GM21526 (cell line): ENCODE measurements around the gene SETD2.

Experiments used
- ATAC-seq: cut with Tn5 transposase; IDR thresholded peaks from one replicate; pipeline ENCODE4 v1.9.1; 2021; ENCODE audit warnings: moderate library complexity; ENCODE audit not compliant: unreplicated experiment, low FRiP score

SETD2 gene

DNA sequence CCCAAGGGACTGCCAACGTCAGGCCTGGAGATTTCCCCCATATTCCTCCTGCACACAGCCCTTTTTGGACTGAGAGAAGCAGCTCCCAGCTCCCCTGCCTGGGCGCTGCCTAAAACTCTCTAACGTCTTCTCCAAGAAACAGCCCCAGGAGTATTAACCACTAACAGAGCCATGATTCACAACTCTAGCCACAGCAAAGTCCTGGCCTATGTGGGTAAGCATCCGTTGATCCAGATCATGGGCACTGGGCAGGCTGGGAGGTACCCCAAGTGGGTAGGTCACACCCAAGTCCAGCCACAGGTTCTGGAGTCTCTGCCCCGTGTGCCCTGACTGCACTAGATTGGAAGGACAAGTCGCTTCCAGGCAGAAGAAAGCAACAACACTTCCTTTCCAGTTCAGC lies 152.5 kb downstream of the SETD2 start:
- no peak for ATAC-seq

DNA sequence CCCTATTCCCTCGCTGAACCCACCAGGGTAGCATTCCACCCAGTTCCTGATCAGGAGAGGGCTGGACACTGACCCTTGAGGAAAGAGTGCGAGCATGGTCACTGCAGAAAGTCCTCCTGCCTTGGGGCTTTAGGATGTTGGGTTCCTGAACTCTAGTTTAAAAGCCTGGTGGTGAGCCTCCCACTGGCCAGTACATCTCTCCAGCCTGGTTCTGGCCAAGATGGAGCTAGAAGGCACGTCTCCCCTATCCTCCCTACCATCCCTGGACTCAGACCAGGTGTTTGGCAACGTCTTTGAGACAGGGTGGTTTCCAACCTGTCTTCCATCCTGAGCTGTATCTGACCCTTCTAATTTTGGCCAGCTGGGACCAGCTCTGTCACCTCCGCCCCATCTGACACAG lies 153.0 kb downstream of the SETD2 start:
- ATAC-seq: no peak

DNA sequence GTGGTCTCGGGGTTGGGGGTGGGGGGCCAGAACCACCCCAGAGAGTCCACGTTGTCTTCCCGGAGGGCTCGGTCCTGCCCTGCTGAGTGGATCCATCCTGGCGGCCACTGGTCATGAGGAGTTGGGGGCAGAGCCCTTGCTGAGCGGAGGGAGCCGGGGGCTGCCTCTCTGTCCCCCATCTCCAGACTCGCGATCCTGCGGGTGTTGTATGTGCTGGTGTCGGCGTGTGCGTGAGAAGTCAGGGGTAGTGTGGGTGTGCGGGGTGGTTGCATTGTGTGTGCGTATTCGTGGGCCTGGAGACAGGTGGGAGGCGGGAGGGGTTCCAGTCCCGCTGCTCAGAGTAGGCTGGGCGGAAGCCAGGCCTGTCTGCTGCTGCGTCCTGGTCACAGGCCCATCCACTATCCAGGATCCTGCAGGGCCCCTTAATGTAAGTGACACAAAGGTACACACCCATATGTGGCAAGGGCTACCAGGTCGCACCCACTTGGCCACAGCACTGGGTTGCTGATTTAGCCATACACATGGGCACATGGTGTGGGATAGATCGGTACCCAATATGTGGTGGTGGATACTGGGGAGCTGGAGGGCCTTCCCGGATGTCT lies 153.7 kb downstream of the SETD2 start:
- no peak for ATAC-seq

- ATAC-seq: no peak
These were observed 154.4 kb downstream of the SETD2 start for GRCh38 chr3:47009225-47010110.

- no peak for ATAC-seq
These were observed 155.1 kb downstream of the SETD2 start for GRCh38 chr3:47008851-47009224.

DNA sequence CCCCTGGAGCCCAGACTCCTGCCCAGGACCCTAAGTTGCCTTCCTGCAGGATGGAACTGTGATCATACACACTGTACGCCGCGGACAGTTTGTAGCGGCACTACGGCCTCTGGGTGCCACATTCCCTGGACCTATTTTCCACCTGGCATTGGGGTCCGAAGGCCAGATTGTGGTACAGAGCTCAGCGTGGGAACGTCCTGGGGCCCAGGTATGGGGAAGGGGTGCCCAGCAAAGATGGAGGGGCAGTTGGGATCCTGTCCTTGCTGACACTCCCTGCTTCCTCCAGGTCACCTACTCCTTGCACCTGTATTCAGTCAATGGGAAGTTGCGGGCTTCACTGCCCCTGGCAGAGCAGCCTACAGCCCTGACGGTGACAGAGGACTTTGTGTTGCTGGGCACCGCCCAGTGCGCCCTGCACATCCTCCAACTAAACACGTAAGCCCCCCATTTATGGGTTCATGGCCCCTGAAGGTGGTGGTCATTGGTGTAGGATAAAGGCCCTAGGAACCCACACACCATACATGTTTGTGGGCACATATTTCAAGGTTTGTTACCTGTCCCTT lies 155.6 kb downstream of the SETD2 start:
- no peak for ATAC-seq

- ATAC-seq: no peak
These were observed 156.3 kb downstream of the SETD2 start for GRCh38 chr3:47007482-47008233.

DNA sequence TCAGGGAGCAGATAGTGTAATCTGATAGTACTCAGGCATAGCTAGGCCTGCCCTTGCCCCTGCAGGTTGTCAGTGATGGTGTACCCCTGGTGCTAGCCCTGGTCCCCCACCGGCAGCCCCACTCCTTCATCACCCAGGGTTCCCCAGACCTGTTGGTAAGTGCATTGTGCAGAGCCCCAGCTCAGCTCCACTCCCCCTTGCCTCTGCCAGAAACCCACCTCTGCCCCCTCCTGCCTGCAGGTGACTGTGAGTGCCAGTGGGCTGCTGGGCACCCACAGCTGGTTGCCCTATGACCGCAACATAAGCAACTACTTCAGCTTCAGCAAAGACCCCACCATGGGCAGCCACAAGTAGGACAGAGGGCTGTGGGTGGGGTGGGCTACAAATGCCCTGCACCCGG lies 156.9 kb downstream of the SETD2 start:
- ATAC-seq: no peak

DNA sequence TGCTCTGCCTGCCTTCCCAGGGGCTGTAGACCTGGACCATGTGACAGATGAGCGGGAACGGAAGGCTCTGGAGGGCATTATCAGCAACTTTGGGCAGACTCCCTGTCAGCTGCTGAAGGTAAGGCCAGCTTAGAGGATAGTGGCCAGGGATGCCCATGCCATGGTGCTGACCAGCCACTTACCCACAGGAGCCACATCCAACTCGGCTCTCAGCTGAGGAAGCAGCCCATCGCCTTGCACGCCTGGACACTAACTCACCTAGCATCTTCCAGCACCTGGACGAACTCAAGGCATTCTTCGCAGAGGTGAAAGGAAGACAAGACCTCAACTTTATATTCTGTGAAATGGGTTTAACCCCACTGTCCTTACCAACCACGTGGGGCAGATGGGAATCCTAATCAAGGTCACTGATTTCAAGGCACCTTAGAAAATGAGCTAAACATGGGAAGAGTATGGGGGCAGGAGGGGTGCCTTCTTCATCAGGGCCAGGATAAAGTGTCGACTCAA lies 157.7 kb downstream of the SETD2 start:
- no peak for ATAC-seq

GRCh38 chr3:47005212-47006144 lies 158.4 kb downstream of the SETD2 start:
- ATAC-seq: no peak

GRCh38 chr3:47004369-47005211 lies 159.3 kb downstream of the SETD2 start:
- no peak for ATAC-seq

GRCh38 chr3:47003461-47004368 lies 160.2 kb downstream of the SETD2 start:
- ATAC-seq: no peak

DNA sequence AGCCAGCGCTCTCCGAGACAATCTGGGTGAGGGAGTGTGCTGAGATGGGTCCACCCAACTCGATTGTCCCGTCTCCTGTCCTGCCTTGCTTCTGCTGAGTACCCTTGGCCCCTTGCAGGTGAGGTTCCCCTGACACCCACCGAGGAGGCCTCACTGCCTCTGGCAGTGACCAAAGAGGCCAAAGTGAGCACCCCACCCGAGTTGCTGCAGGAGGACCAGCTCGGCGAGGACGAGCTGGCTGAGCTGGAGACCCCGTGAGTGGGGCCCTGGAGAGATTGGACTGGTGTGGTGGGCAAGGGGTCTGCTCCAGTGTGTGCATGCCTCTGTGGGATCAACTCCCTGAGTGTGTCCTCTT lies 160.9 kb downstream of the SETD2 start:
- no peak for ATAC-seq

- ATAC-seq: no peak
These were observed 161.5 kb downstream of the SETD2 start for GRCh38 chr3:47002171-47003055.

- ATAC-seq: no peak
These were observed 162.2 kb downstream of the SETD2 start for GRCh38 chr3:47001731-47002170.

GRCh38 chr3:47000922-47001730 lies 162.8 kb downstream of the SETD2 start:
- ATAC-seq: no peak
